Measurements from ENCODE around the gene WFDC11.

The WFDC11 gene

GRCh38 chr20:45639687-45640086 is 30.4 kb downstream of the WFDC11 start:
- H4K20me1 ChIP-seq (ENCODE audit: insufficient read depth, low read length), result no peaks in the 10 kb centered on the region
- H3K9ac ChIP-seq (ENCODE audit: low read depth, low read length), result no peak overlapping the region
- H3K27ac ChIP-seq (ENCODE audit: low read length), result no peak overlapping the region
- no peak overlapping the region for H2AFZ ChIP-seq (ENCODE audit: low read depth, low read length)
- H3K79me2 ChIP-seq (ENCODE audit: insufficient read depth, low read length), result no peaks in the 10 kb centered on the region
- ATAC-seq (ENCODE audit: insufficient read depth, low read depth) (no peak), DNase-seq (no peak)
- peaks cover 5% of the 10 kb centered on the region for H3K27me3 ChIP-seq (ENCODE audit: insufficient read depth, low read length, poor library complexity)
- no peak for TF ChIP-seq EZH2 (IDR thresholded peaks at IDR 0.05; ENCODE audit: borderline replicate concordance, low read depth, low read length, severe bottlenecking)
- no peak overlapping the region for H3K4me3 ChIP-seq (ENCODE audit: low read depth in 1 of 2, low read length in 2 of 2)
- no peaks in the 10 kb centered on the region for H3K4me1 ChIP-seq (ENCODE audit: insufficient read depth, low read length)
- H3K9me3 ChIP-seq (ENCODE audit: insufficient read depth, low read length, severe bottlenecking), result no peaks in the 10 kb centered on the region
- H3K36me3 ChIP-seq (ENCODE audit: insufficient read depth, low read length), result no peaks in the 10 kb centered on the region
- H3K4me2 ChIP-seq (ENCODE audit: insufficient read depth, low read length), result no peak overlapping the region

GRCh38 chr20:45636513-45636912 is 33.5 kb downstream of the WFDC11 start:
- H3K9me3 ChIP-seq (ENCODE audit: insufficient read depth, low read length, severe bottlenecking), result no peaks in the 10 kb centered on the region
- no peaks in the 10 kb centered on the region for H3K4me1 ChIP-seq (ENCODE audit: insufficient read depth, low read length)
- H3K9ac ChIP-seq (ENCODE audit: low read depth, low read length), result no peak overlapping the region
- H3K4me3 ChIP-seq (ENCODE audit: low read depth in 1 of 2, low read length in 2 of 2), result no peak overlapping the region
- H4K20me1 ChIP-seq (ENCODE audit: insufficient read depth, low read length), result no peaks in the 10 kb centered on the region
- no peak for ATAC-seq (ENCODE audit: insufficient read depth, low read depth)
- no peak overlapping the region for H3K4me2 ChIP-seq (ENCODE audit: insufficient read depth, low read length)
- no peaks in the 10 kb centered on the region for H3K79me2 ChIP-seq (ENCODE audit: insufficient read depth, low read length)
- H2AFZ ChIP-seq (ENCODE audit: low read depth, low read length), result no peak overlapping the region
- H3K27ac ChIP-seq (ENCODE audit: low read length), result no peak overlapping the region
- TF ChIP-seq EZH2 (IDR thresholded peaks at IDR 0.05; ENCODE audit: borderline replicate concordance, low read depth, low read length, severe bottlenecking), result no peak
- TF ChIP-seq, protein P1, sequence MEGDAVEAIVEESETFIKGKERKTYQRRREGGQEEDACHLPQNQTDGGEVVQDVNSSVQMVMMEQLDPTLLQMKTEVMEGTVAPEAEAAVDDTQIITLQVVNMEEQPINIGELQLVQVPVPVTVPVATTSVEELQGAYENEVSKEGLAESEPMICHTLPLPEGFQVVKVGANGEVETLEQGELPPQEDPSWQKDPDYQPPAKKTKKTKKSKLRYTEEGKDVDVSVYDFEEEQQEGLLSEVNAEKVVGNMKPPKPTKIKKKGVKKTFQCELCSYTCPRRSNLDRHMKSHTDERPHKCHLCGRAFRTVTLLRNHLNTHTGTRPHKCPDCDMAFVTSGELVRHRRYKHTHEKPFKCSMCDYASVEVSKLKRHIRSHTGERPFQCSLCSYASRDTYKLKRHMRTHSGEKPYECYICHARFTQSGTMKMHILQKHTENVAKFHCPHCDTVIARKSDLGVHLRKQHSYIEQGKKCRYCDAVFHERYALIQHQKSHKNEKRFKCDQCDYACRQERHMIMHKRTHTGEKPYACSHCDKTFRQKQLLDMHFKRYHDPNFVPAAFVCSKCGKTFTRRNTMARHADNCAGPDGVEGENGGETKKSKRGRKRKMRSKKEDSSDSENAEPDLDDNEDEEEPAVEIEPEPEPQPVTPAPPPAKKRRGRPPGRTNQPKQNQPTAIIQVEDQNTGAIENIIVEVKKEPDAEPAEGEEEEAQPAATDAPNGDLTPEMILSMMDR (IDR thresholded peaks at IDR 0.05; ENCODE audit: borderline replicate concordance, extremely low read depth, low read length, poor library complexity, severe bottlenecking), result no peak
- no peak for DNase-seq
- no peaks in the 10 kb centered on the region for H3K36me3 ChIP-seq (ENCODE audit: insufficient read depth, low read length)
- H3K27me3 ChIP-seq (ENCODE audit: insufficient read depth, low read length, poor library complexity), result peaks cover 5% of the 10 kb centered on the region

GRCh38 chr20:45631184-45631583 is 38.9 kb downstream of the WFDC11 start, which contains the start of gene WFDC9:
WFDC9 (minus strand) TSS chr20:45631284; CDS start chr20:45610181, 21,103 bp downstream.
- H3K79me2 ChIP-seq (ENCODE audit: insufficient read depth, low read length), result no peaks in the 10 kb centered on the region
- no peaks in the 10 kb centered on the region for H3K36me3 ChIP-seq (ENCODE audit: insufficient read depth, low read length)
- no peak within 1 kb of the TSS for H3K27ac ChIP-seq (ENCODE audit: low read length)
- no peak within 1 kb of the TSS for H3K4me2 ChIP-seq (ENCODE audit: insufficient read depth, low read length)
- no peaks in the 10 kb centered on the region for H3K9me3 ChIP-seq (ENCODE audit: insufficient read depth, low read length, severe bottlenecking)
- H4K20me1 ChIP-seq (ENCODE audit: insufficient read depth, low read length), result no peaks in the 10 kb centered on the region
- no peak for DNase-seq
- peaks cover 10% of the 10 kb centered on the region for H3K27me3 ChIP-seq (ENCODE audit: insufficient read depth, low read length, poor library complexity)
- no peak within 1 kb of the TSS for H3K9ac ChIP-seq (ENCODE audit: low read depth, low read length)
- H2AFZ ChIP-seq (ENCODE audit: low read depth, low read length), result no peak within 1 kb of the TSS
- H3K4me3 ChIP-seq (ENCODE audit: low read depth in 1 of 2, low read length in 2 of 2), result no peak within 1 kb of the TSS
- no peak for ATAC-seq (ENCODE audit: insufficient read depth, low read depth)
- H3K4me1 ChIP-seq (ENCODE audit: insufficient read depth, low read length), result no peaks in the 10 kb centered on the region
- TF ChIP-seq EZH2 (IDR thresholded peaks at IDR 0.05; ENCODE audit: borderline replicate concordance, low read depth, low read length, severe bottlenecking), result no peak

- H3K27ac ChIP-seq (ENCODE audit: low read length), result no peak overlapping the region
- no peak for ATAC-seq (ENCODE audit: insufficient read depth, low read depth)
Measured at GRCh38 chr20:45630371-45630770, 39.7 kb downstream of the WFDC11 start.

More at GRCh38 chr20:45630371-45630770, 39.7 kb downstream of the WFDC11 start:
- no peaks in the 10 kb centered on the region for H3K36me3 ChIP-seq (ENCODE audit: insufficient read depth, low read length)
- peaks cover 10% of the 10 kb centered on the region for H3K27me3 ChIP-seq (ENCODE audit: insufficient read depth, low read length, poor library complexity)
- H3K9me3 ChIP-seq (ENCODE audit: insufficient read depth, low read length, severe bottlenecking), result no peaks in the 10 kb centered on the region
- no peaks in the 10 kb centered on the region for H3K4me1 ChIP-seq (ENCODE audit: insufficient read depth, low read length)
- no peak overlapping the region for H3K4me3 ChIP-seq (ENCODE audit: low read depth in 1 of 2, low read length in 2 of 2)
- no peaks in the 10 kb centered on the region for H4K20me1 ChIP-seq (ENCODE audit: insufficient read depth, low read length)
- H3K79me2 ChIP-seq (ENCODE audit: insufficient read depth, low read length), result no peaks in the 10 kb centered on the region
- no peak overlapping the region for H3K4me2 ChIP-seq (ENCODE audit: insufficient read depth, low read length)
- no peak for DNase-seq
- no peak for TF ChIP-seq EZH2 (IDR thresholded peaks at IDR 0.05; ENCODE audit: borderline replicate concordance, low read depth, low read length, severe bottlenecking)
- TF ChIP-seq, protein P1 (IDR thresholded peaks at IDR 0.05; ENCODE audit: borderline replicate concordance, extremely low read depth, low read length, poor library complexity, severe bottlenecking), result no peak
- no peak overlapping the region for H3K9ac ChIP-seq (ENCODE audit: low read depth, low read length)
- no peak overlapping the region for H2AFZ ChIP-seq (ENCODE audit: low read depth, low read length)
